ENCODE data around the gene GABBR2. TPM values are rescaled to one million over a fixed set of nuclear protein-coding genes. Genes with fewer than 3 reads are reported as not detected.

The GABBR2 gene
- polyA plus RNA-seq, 1 donor: 0.69 TPM

- WGBS (ENCODE audit: insufficient coverage, low lambda C conversion rate): no CpG with 5 or more reads among the region's 6 CpGs
- H3K9me3 ChIP-seq (ENCODE audit: control insufficient read depth, low read depth, low read length): no peaks in the 10 kb centered on the region
Observed at GRCh38 chr9:98391867-98392266, 316.9 kb downstream of the GABBR2 start.

GRCh38 chr9:98391406-98391805 is 317.3 kb downstream of the GABBR2 start:
- Histone ChIP-seq H3K4me3 (ENCODE audit: low read length) (no peak overlapping the region), H3K9me3 (ENCODE audit: control insufficient read depth, low read depth, low read length) (no peaks in the 10 kb centered on the region), H3K27me3 (ENCODE audit: control insufficient read depth, insufficient read depth, low read length) (no peaks in the 10 kb centered on the region), H3K4me1 (ENCODE audit: control insufficient read depth, insufficient read depth, low read length) (no peaks in the 10 kb centered on the region), H3K27ac (ENCODE audit: low read length) (no peak overlapping the region), H3K36me3 (ENCODE audit: control insufficient read depth, insufficient read depth, low read length) (no peaks in the 10 kb centered on the region)
- DNase-seq: no peak
- 100% methylated on average over 1 of the region's 7 CpGs for WGBS (ENCODE audit: insufficient coverage, low lambda C conversion rate)

More at GRCh38 chr9:98391867-98392266, 316.9 kb downstream of the GABBR2 start:
- no peaks in the 10 kb centered on the region for H3K4me1 ChIP-seq (ENCODE audit: control insufficient read depth, insufficient read depth, low read length)
- no peaks in the 10 kb centered on the region for H3K36me3 ChIP-seq (ENCODE audit: control insufficient read depth, insufficient read depth, low read length)
- H3K27ac ChIP-seq (ENCODE audit: low read length): no peak overlapping the region
- no peak for DNase-seq
- no peak overlapping the region for H3K4me3 ChIP-seq (ENCODE audit: low read length)
- H3K27me3 ChIP-seq (ENCODE audit: control insufficient read depth, insufficient read depth, low read length): no peaks in the 10 kb centered on the region

GRCh38 chr9:98385751-98386150 is 323.0 kb downstream of the GABBR2 start:
- no peaks in the 10 kb centered on the region for H3K27me3 ChIP-seq (ENCODE audit: control insufficient read depth, insufficient read depth, low read length)
- no CpG with 5 or more reads among the region's 3 CpGs for WGBS (ENCODE audit: insufficient coverage, low lambda C conversion rate)
- no peak for DNase-seq
- H3K36me3 ChIP-seq (ENCODE audit: control insufficient read depth, insufficient read depth, low read length): no peaks in the 10 kb centered on the region
- no peak overlapping the region for H3K4me3 ChIP-seq (ENCODE audit: low read length)
- peaks cover 5% of the 10 kb centered on the region for H3K9me3 ChIP-seq (ENCODE audit: control insufficient read depth, low read depth, low read length)
- peaks cover 2% of the 10 kb centered on the region for H3K4me1 ChIP-seq (ENCODE audit: control insufficient read depth, insufficient read depth, low read length)
- H3K27ac ChIP-seq (ENCODE audit: low read length): no peak overlapping the region

GRCh38 chr9:98383758-98384157 is 325.0 kb downstream of the GABBR2 start:
- H3K27ac ChIP-seq (ENCODE audit: low read length): no peak overlapping the region
- no CpG with 5 or more reads among the region's 4 CpGs for WGBS (ENCODE audit: insufficient coverage, low lambda C conversion rate)
- peaks cover 21% of the 10 kb centered on the region for H3K4me1 ChIP-seq (ENCODE audit: control insufficient read depth, insufficient read depth, low read length)
- no peaks in the 10 kb centered on the region for H3K36me3 ChIP-seq (ENCODE audit: control insufficient read depth, insufficient read depth, low read length)
- no peak for DNase-seq
- peaks cover 5% of the 10 kb centered on the region for H3K9me3 ChIP-seq (ENCODE audit: control insufficient read depth, low read depth, low read length)
- no peak overlapping the region for H3K4me3 ChIP-seq (ENCODE audit: low read length)
- no peaks in the 10 kb centered on the region for H3K27me3 ChIP-seq (ENCODE audit: control insufficient read depth, insufficient read depth, low read length)

- WGBS (ENCODE audit: insufficient coverage, low lambda C conversion rate): no CpG with 5 or more reads among the region's 12 CpGs
- no peaks in the 10 kb centered on the region for H3K27me3 ChIP-seq (ENCODE audit: control insufficient read depth, insufficient read depth, low read length)
- no peak for DNase-seq
- H3K9me3 ChIP-seq (ENCODE audit: control insufficient read depth, low read depth, low read length): peaks cover 5% of the 10 kb centered on the region
- H3K4me1 ChIP-seq (ENCODE audit: control insufficient read depth, insufficient read depth, low read length): peaks cover 42% of the 10 kb centered on the region
- no peak overlapping the region for H3K4me3 ChIP-seq (ENCODE audit: low read length)
- H3K27ac ChIP-seq (ENCODE audit: low read length): no peak overlapping the region
- H3K36me3 ChIP-seq (ENCODE audit: control insufficient read depth, insufficient read depth, low read length): no peaks in the 10 kb centered on the region
Observed at GRCh38 chr9:98381311-98382103, 327.2 kb downstream of the GABBR2 start.

GRCh38 chr9:98380065-98380681 is 328.6 kb downstream of the GABBR2 start:
- Histone ChIP-seq H3K36me3 (ENCODE audit: control insufficient read depth, insufficient read depth, low read length) (no peaks in the 10 kb centered on the region), H3K4me3 (ENCODE audit: low read length) (peak overlapping the region; percentile 12), H3K27me3 (ENCODE audit: control insufficient read depth, insufficient read depth, low read length) (no peaks in the 10 kb centered on the region), H3K27ac (ENCODE audit: low read length) (peak overlapping the region; percentile 90), H3K9me3 (ENCODE audit: control insufficient read depth, low read depth, low read length) (peaks cover 5% of the 10 kb centered on the region), H3K4me1 (ENCODE audit: control insufficient read depth, insufficient read depth, low read length) (peaks cover 56% of the 10 kb centered on the region)
- peak; percentile 93 to 96 for DNase-seq
- WGBS (ENCODE audit: insufficient coverage, low lambda C conversion rate): no CpG with 5 or more reads among the region's 19 CpGs

- no peak for DNase-seq
- H3K9me3 ChIP-seq (ENCODE audit: control insufficient read depth, low read depth, low read length): peaks cover 5% of the 10 kb centered on the region
- H3K36me3 ChIP-seq (ENCODE audit: control insufficient read depth, insufficient read depth, low read length): no peaks in the 10 kb centered on the region
- no CpG with 5 or more reads among the region's 1 CpG for WGBS (ENCODE audit: insufficient coverage, low lambda C conversion rate)
- peak overlapping the region; percentile 90 for H3K27ac ChIP-seq (ENCODE audit: low read length)
- peaks cover 61% of the 10 kb centered on the region for H3K4me1 ChIP-seq (ENCODE audit: control insufficient read depth, insufficient read depth, low read length)
- H3K4me3 ChIP-seq (ENCODE audit: low read length): no peak overlapping the region
- H3K27me3 ChIP-seq (ENCODE audit: control insufficient read depth, insufficient read depth, low read length): no peaks in the 10 kb centered on the region
Observed at GRCh38 chr9:98379572-98379971, 329.2 kb downstream of the GABBR2 start.

GRCh38 chr9:98378794-98379193 is 329.9 kb downstream of the GABBR2 start:
- WGBS (ENCODE audit: insufficient coverage, low lambda C conversion rate): no CpG with 5 or more reads among the region's 5 CpGs
- Histone ChIP-seq H3K27me3 (ENCODE audit: control insufficient read depth, insufficient read depth, low read length) (no peaks in the 10 kb centered on the region), H3K4me3 (ENCODE audit: low read length) (no peak overlapping the region), H3K9me3 (ENCODE audit: control insufficient read depth, low read depth, low read length) (peaks cover 5% of the 10 kb centered on the region), H3K4me1 (ENCODE audit: control insufficient read depth, insufficient read depth, low read length) (peaks cover 66% of the 10 kb centered on the region), H3K27ac (ENCODE audit: low read length) (no peak overlapping the region), H3K36me3 (ENCODE audit: control insufficient read depth, insufficient read depth, low read length) (no peaks in the 10 kb centered on the region)
- DNase-seq: no peak

GRCh38 chr9:98378206-98378780 is 330.4 kb downstream of the GABBR2 start:
- WGBS (ENCODE audit: insufficient coverage, low lambda C conversion rate): no CpG with 5 or more reads among the region's 8 CpGs
- Histone ChIP-seq H3K27me3 (ENCODE audit: control insufficient read depth, insufficient read depth, low read length) (no peaks in the 10 kb centered on the region), H3K27ac (ENCODE audit: low read length) (no peak overlapping the region), H3K9me3 (ENCODE audit: control insufficient read depth, low read depth, low read length) (peaks cover 5% of the 10 kb centered on the region), H3K36me3 (ENCODE audit: control insufficient read depth, insufficient read depth, low read length) (no peaks in the 10 kb centered on the region), H3K4me3 (ENCODE audit: low read length) (no peak overlapping the region), H3K4me1 (ENCODE audit: control insufficient read depth, insufficient read depth, low read length) (peaks cover 71% of the 10 kb centered on the region)
- DNase-seq: peak in 1 of 2 donors; percentile 14

- no peaks in the 10 kb centered on the region for H3K27me3 ChIP-seq (ENCODE audit: control insufficient read depth, insufficient read depth, low read length)
- peak overlapping the region; percentile 95 for H3K27ac ChIP-seq (ENCODE audit: low read length)
Observed at GRCh38 chr9:98375138-98375726, 333.5 kb downstream of the GABBR2 start.

More at GRCh38 chr9:98375138-98375726, 333.5 kb downstream of the GABBR2 start:
- H3K9me3 ChIP-seq (ENCODE audit: control insufficient read depth, low read depth, low read length): no peaks in the 10 kb centered on the region
- H3K36me3 ChIP-seq (ENCODE audit: control insufficient read depth, insufficient read depth, low read length): no peaks in the 10 kb centered on the region
- peaks cover 71% of the 10 kb centered on the region for H3K4me1 ChIP-seq (ENCODE audit: control insufficient read depth, insufficient read depth, low read length)
- H3K4me3 ChIP-seq (ENCODE audit: low read length): no peak overlapping the region
- WGBS (ENCODE audit: insufficient coverage, low lambda C conversion rate): no CpG with 5 or more reads among the region's 3 CpGs
- DNase-seq: peak in 1 of 2 donors; percentile 66
